PC-9 (cell line): ENCODE data around the gene CTSF.

Source experiments
- EZH2 ChIP-seq: fragments of 200-600 bp; sonication (generic); IDR thresholded peaks from 2 replicates; pipeline ENCODE4 v1.8.0; 2017; ENCODE audit warnings: antibody characterized with exemption, low read depth
- TF ChIP-seq, protein P1 (sequence below): fragments of 200-600 bp; sonication (generic); conservative IDR thresholded peaks from 2 replicates; pipeline ENCODE4 v1.6.1; 2017; ENCODE audit warnings: mixed run types, antibody characterized with exemption, mild to moderate bottlenecking, moderate library complexity

GRCh38 chr11:66591175-66591574 lies 22.8 kb upstream of the CTSF start:
- TF ChIP-seq, protein P1, sequence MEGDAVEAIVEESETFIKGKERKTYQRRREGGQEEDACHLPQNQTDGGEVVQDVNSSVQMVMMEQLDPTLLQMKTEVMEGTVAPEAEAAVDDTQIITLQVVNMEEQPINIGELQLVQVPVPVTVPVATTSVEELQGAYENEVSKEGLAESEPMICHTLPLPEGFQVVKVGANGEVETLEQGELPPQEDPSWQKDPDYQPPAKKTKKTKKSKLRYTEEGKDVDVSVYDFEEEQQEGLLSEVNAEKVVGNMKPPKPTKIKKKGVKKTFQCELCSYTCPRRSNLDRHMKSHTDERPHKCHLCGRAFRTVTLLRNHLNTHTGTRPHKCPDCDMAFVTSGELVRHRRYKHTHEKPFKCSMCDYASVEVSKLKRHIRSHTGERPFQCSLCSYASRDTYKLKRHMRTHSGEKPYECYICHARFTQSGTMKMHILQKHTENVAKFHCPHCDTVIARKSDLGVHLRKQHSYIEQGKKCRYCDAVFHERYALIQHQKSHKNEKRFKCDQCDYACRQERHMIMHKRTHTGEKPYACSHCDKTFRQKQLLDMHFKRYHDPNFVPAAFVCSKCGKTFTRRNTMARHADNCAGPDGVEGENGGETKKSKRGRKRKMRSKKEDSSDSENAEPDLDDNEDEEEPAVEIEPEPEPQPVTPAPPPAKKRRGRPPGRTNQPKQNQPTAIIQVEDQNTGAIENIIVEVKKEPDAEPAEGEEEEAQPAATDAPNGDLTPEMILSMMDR, result no peak
- TF ChIP-seq EZH2, result no peak
